ENCODE data around the gene DHODH. TPM values are rescaled to one million over a fixed set of nuclear protein-coding genes. Genes with fewer than 3 reads are reported as not detected.
"Not testable (repeated sequence)": the region's sequence is repeated elsewhere in the genome, so short reads cannot be mapped to it uniquely, and the experiment has no call there.

Gene DHODH
- total and polyA plus RNA-seq, 10 donors: 3.3 to 9.9 (median 6.4) TPM

DNA sequence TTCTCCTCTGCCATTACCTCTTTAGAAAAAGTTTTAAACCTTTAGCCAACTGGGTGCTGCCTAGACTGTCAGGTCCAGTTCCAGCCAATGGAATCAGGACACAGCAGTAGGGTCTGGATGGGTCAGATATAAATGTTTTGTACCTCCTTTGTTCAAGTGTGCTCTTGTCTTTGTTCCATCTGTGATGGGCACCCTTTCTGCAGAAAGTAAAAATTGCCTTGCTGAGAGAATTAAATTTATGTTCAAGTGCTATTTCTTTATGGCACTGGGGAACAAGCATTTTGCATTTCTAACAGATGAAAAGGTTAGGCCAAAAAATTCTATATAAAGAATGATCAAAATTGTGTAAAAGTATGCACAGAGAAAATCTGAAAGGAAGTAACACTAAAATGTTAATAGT lies 40.6 kb downstream of the DHODH start:
- TF ChIP-seq POLR2A (IDR thresholded peaks at IDR 0.05): no peak
- TF ChIP-seq CTCF (IDR thresholded peaks at IDR 0.05 in 8 of 11, conservative IDR thresholded peaks at IDR 0.05 in 3 of 11): no peak
- TF ChIP-seq POLR2AphosphoS5 (IDR thresholded peaks at IDR 0.05): no peak
- Histone ChIP-seq H3K27me3 (replicated peaks in 1 of 7) (no peaks in the 10 kb centered on the region), H3K36me3 (peaks cover 0 to 2% (median 0%) of the 10 kb centered on the region in 6 donors), H3K4me1 (peaks cover 0 to 11% (median 2%) of the 10 kb centered on the region in 6 donors), H3K9me3 (peaks cover 0 to 24% (median 21%) of the 10 kb centered on the region in 8 donors), H3K4me3 (no peak overlapping the region), H3K27ac (no peak overlapping the region)
- intact Hi-C loops (cut with DNase I; ENCODE audit: low total_unique reads): no loop called here
- no peak for DNase-seq

GRCh38 chr16:72050769-72051464 lies 42.4 kb downstream of the DHODH start:
- intact Hi-C loops (cut with DNase I; ENCODE audit: low total_unique reads): no loop called here
- WGBS, 5 donors: 66 to 90% (median 70%) methylated on average over 4 of the region's 4 CpGs
- Histone ChIP-seq H3K36me3 (no peaks in the 10 kb centered on the region), H3K9me3 (peaks cover 0 to 24% (median 21%) of the 10 kb centered on the region in 8 donors), H3K4me3 (no peak overlapping the region), H3K27me3 (replicated peaks in 1 of 7) (no peaks in the 10 kb centered on the region), H3K27ac (peak overlapping the region in 4 of 8 donors; percentile 45 to 75 (median 62)), H3K4me1 (peaks cover 0 to 12% (median 2%) of the 10 kb centered on the region in 6 donors)
- no peak for DNase-seq
- TF ChIP-seq POLR2AphosphoS5 (IDR thresholded peaks at IDR 0.05) (no peak), CTCF (IDR thresholded peaks at IDR 0.05 in 8 of 11, conservative IDR thresholded peaks at IDR 0.05 in 3 of 11) (no peak), POLR2A (IDR thresholded peaks at IDR 0.05) (no peak)

DNA sequence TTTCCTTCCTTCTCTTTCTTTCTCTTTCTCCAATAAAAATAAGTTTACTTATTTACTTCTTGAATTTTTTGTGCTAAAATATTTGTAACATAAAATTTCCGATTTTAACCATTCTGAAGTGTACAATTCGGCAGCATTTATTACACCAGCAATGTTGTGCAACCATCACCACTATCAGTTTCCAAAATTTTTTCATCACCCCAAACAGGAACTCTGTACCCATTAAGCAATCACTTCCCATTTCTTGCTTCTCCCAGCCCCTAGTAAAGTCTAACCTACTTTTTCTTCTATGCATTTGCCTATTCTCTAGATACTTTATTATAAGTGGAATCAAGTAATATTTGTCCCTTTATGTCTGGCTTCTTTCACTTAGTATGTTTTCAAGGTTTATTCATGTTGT lies 43.3 kb downstream of the DHODH start:
- H3K27me3 ChIP-seq (replicated peaks in 1 of 7): no peaks in the 10 kb centered on the region
- no peak overlapping the region for H3K4me3 ChIP-seq
- peaks cover 0 to 12% (median 2%) of the 10 kb centered on the region in 6 donors for H3K4me1 ChIP-seq
- DNase-seq: no peak
- 46 to 71% (median 54%) methylated on average over 2 of the region's 2 CpGs for WGBS, 5 donors
- H3K36me3 ChIP-seq: no peaks in the 10 kb centered on the region
- intact Hi-C loops (cut with DNase I; ENCODE audit: low total_unique reads): no loop called here
- TF ChIP-seq POLR2AphosphoS5 (IDR thresholded peaks at IDR 0.05) (no peak), POLR2A (IDR thresholded peaks at IDR 0.05) (no peak), CTCF (IDR thresholded peaks at IDR 0.05 in 8 of 11, conservative IDR thresholded peaks at IDR 0.05 in 3 of 11) (no peak)
- peak overlapping the region in 4 of 8 donors; percentile 45 to 75 (median 62) for H3K27ac ChIP-seq
- peaks cover 0 to 24% (median 21%) of the 10 kb centered on the region in 8 donors for H3K9me3 ChIP-seq

GRCh38 chr16:72054254-72054847 lies 45.8 kb downstream of the DHODH start, which contains the start of gene HP:
Gene HP (plus strand): TSS chr16:72054505. CDS start chr16:72054653, 148 bp downstream.
- WGBS, 5 donors: 54 to 71% (median 55%) methylated on average over 5 of the region's 5 CpGs
- H3K36me3 ChIP-seq; intact Hi-C loops (cut with DNase I; ENCODE audit: low total_unique reads); H3K4me3 ChIP-seq; H3K27me3 ChIP-seq (replicated peaks in 1 of 7); DNase-seq: not testable (repeated sequence)
- peak within 1 kb of the TSS in 4 of 8 donors; percentile 7 to 75 (median 67) for H3K27ac ChIP-seq
- peaks cover 0 to 12% (median 2%) of the 10 kb centered on the region in 6 donors for H3K4me1 ChIP-seq
- H3K9me3 ChIP-seq: peaks cover 0 to 16% (median 11%) of the 10 kb centered on the region in 8 donors
